ENCODE data around the gene C1orf159.
"Not testable (repeated sequence)": the region's sequence is repeated elsewhere in the genome, so short reads cannot be mapped to it uniquely, and the experiment has no call there.

Gene C1orf159

GRCh38 chr1:1150100-1150499, 34.2 kb upstream of the C1orf159 start:
- no peak for DNase-seq (ENCODE audit: low read depth in 2 of 2, low spot score in 1 of 2)

GRCh38 chr1:1149416-1149815, 33.5 kb upstream of the C1orf159 start:
- no peak for DNase-seq (ENCODE audit: low read depth in 2 of 2, low spot score in 1 of 2)

- DNase-seq (ENCODE audit: low read depth in 2 of 2, low spot score in 1 of 2) = no peak
Measured at GRCh38 chr1:1148569-1148968, 32.7 kb upstream of the C1orf159 start.

GRCh38 chr1:1148061-1148460, 32.2 kb upstream of the C1orf159 start:
- DNase-seq (ENCODE audit: low read depth in 2 of 2, low spot score in 1 of 2) = no peak

- DNase-seq (ENCODE audit: low read depth in 2 of 2, low spot score in 1 of 2) = no peak
Measured at GRCh38 chr1:1146596-1146995, 30.7 kb upstream of the C1orf159 start.

- DNase-seq (ENCODE audit: low read depth in 2 of 2, low spot score in 1 of 2) = no peak
Measured at GRCh38 chr1:1146026-1146425, 30.1 kb upstream of the C1orf159 start.

GRCh38 chr1:1145547-1145914, 29.6 kb upstream of the C1orf159 start:
- DNase-seq (ENCODE audit: low read depth in 2 of 2, low spot score in 1 of 2) = no peak

GRCh38 chr1:1144843-1145546, 29.1 kb upstream of the C1orf159 start:
- no peak for DNase-seq (ENCODE audit: low read depth in 2 of 2, low spot score in 1 of 2)

- peak in 1 of 2 donors; percentile 17 for DNase-seq (ENCODE audit: low read depth in 2 of 2, low spot score in 1 of 2)
Measured at GRCh38 chr1:1144122-1144842, 28.4 kb upstream of the C1orf159 start.

GRCh38 chr1:1143636-1144035, 27.7 kb upstream of the C1orf159 start:
- no peak for DNase-seq (ENCODE audit: low read depth in 2 of 2, low spot score in 1 of 2)

GRCh38 chr1:1142844-1143243, 27.0 kb upstream of the C1orf159 start:
- DNase-seq (ENCODE audit: low read depth in 2 of 2, low spot score in 1 of 2) = no peak

GRCh38 chr1:1142352-1142751, 26.5 kb upstream of the C1orf159 start:
- DNase-seq (ENCODE audit: low read depth in 2 of 2, low spot score in 1 of 2) = not testable (repeated sequence)

- DNase-seq (ENCODE audit: low read depth in 2 of 2, low spot score in 1 of 2) = no peak
Measured at GRCh38 chr1:1141911-1142250, 26.0 kb upstream of the C1orf159 start.

- no peak for DNase-seq (ENCODE audit: low read depth in 2 of 2, low spot score in 1 of 2)
Measured at GRCh38 chr1:1141244-1141910, 25.5 kb upstream of the C1orf159 start.

- DNase-seq (ENCODE audit: low read depth in 2 of 2, low spot score in 1 of 2) = no peak
Measured at GRCh38 chr1:1140673-1141072, 24.8 kb upstream of the C1orf159 start.

- no peak for DNase-seq (ENCODE audit: low read depth in 2 of 2, low spot score in 1 of 2)
Measured at GRCh38 chr1:1137256-1138045, 21.6 kb upstream of the C1orf159 start.

- DNase-seq (ENCODE audit: low read depth in 2 of 2, low spot score in 1 of 2) = no peak
Measured at GRCh38 chr1:1136547-1137230, 20.8 kb upstream of the C1orf159 start.

- no peak for DNase-seq (ENCODE audit: low read depth in 2 of 2, low spot score in 1 of 2)
Measured at GRCh38 chr1:1135339-1136136, 19.6 kb upstream of the C1orf159 start.

GRCh38 chr1:1134300-1134970, 18.5 kb upstream of the C1orf159 start:
- DNase-seq (ENCODE audit: low read depth in 2 of 2, low spot score in 1 of 2) = no peak

Measured in stimulated activated CD8-positive, alpha-beta memory T cell treated with anti-CD3 and anti-CD28 coated beads, Interleukin-4, amount 100 ng/mL, for 1 hour (primary cell).